GM12872 (cell line): ENCODE data around the gene ISYNA1.

Source experiments
- CTCF ChIP-seq: IDR thresholded peaks from 3 replicates; pipeline ENCODE4 v1.5.1; 2011; ENCODE audit warnings: low read depth, mild to moderate bottlenecking, low read length, moderate library complexity; ENCODE audit not compliant: insufficient read depth

Gene ISYNA1

GRCh38 chr19:18473706-18474087 is 35.8 kb upstream of the ISYNA1 start:
- no peak for TF ChIP-seq CTCF

GRCh38 chr19:18473003-18473705 is 35.2 kb upstream of the ISYNA1 start:
- no peak for TF ChIP-seq CTCF

- no peak for TF ChIP-seq CTCF
Observed at GRCh38 chr19:18470787-18471186, 32.9 kb upstream of the ISYNA1 start.

GRCh38 chr19:18469069-18469846 is 31.3 kb upstream of the ISYNA1 start:
- TF ChIP-seq CTCF: peak; percentile 87

- no peak for TF ChIP-seq CTCF
Observed at GRCh38 chr19:18468517-18468916, 30.6 kb upstream of the ISYNA1 start.

- TF ChIP-seq CTCF: no peak
Observed at GRCh38 chr19:18467978-18468377, 30.0 kb upstream of the ISYNA1 start.

- TF ChIP-seq CTCF: no peak
Observed at GRCh38 chr19:18466354-18466753, 28.4 kb upstream of the ISYNA1 start.
